NCI-H748 treated with DMSO at 0.1 percent for 48 hours (cell line): ENCODE data around the gene SPDYE1.
"Not testable (repeated sequence)": the region's sequence is repeated elsewhere in the genome, so short reads cannot be mapped to it uniquely, and the experiment has no call there.

ENCODE experiments used
- DNase-seq: peaks from one replicate; lab custom pipeline; 2025; lab: John Stamatoyannopoulos, UW

The SPDYE1 gene

DNA sequence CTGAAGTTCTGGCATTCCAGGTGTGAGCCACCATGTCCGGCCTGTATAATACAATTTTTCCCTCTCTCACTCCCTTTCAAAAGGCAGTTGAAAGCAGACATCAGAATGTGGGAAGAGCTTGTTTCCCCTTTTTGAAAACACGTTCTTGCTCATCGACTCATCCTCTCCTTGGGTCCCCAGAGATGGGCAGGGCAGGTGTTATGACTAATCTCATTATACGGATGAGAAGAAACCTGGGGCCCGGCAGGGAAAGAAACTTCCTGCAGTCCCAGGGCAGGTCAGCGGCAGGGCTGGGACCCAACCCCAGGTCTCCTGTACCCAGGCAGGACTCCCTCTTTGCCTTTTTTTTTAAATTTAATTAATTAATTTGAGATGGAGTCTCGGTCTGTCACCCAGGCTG lies 4.8 kb upstream of the SPDYE1 start:
- DNase-seq = not testable (repeated sequence)

DNA sequence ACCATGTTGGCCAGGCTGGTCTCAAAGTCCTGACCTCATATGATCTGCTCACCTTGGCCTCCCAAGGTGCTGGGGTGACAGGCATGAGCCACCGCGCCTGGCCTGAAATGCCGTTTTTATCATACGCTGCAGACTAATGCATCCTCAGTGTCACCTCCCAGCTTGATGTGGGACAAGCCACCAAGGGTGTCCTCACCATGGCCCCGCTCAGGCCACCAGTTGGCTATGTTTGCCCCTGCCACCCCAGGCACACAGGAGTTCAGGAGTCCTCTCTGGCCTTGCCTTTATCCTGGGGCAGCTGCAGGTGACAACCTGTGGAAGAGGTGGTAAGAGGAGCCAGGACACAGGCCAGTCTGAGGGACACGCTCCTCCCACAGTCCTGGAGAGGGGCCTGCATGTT lies 3.0 kb upstream of the SPDYE1 start:
- not testable (repeated sequence) for DNase-seq

DNA sequence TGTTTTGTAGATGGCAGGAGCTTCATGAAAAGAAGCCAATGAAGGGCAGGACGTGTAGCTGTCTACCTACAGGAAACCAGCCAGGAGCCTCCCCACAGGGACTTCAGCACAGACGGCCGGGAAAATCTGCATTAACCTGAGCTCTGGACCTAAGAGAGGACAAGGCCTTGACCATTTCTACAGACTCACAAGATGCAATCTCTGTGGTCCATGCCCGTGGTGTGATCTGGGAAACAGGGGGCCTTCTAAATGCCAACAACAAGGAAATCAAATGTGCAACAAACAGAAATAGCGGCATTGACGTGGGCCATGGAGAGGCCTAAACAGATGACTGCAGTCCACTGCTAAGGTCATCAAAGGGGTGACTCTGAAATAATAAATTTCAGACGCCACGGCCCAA lies 14.4 kb downstream of the SPDYE1 start:
- not testable (repeated sequence) for DNase-seq

DNA sequence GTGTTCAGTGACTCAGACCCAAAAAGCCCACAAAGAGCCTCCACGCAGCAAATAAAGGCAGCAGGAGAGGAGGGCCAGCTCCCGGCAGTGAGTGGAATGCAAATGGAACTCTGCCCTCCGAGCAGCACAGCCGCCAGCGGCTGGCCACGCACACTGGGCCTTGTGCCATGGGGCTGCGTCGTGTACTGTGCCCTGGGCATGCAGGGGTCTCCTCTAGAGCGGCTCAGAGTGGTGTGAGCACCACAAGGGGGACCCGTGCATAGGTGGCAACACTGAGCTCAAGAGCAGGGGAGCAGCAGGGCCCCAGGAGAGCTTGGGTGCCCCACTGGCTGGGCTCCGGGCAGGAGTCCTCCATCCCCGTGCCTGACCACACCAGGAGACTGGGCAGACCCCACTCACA lies 17.4 kb downstream of the SPDYE1 start:
- not testable (repeated sequence) for DNase-seq

DNA sequence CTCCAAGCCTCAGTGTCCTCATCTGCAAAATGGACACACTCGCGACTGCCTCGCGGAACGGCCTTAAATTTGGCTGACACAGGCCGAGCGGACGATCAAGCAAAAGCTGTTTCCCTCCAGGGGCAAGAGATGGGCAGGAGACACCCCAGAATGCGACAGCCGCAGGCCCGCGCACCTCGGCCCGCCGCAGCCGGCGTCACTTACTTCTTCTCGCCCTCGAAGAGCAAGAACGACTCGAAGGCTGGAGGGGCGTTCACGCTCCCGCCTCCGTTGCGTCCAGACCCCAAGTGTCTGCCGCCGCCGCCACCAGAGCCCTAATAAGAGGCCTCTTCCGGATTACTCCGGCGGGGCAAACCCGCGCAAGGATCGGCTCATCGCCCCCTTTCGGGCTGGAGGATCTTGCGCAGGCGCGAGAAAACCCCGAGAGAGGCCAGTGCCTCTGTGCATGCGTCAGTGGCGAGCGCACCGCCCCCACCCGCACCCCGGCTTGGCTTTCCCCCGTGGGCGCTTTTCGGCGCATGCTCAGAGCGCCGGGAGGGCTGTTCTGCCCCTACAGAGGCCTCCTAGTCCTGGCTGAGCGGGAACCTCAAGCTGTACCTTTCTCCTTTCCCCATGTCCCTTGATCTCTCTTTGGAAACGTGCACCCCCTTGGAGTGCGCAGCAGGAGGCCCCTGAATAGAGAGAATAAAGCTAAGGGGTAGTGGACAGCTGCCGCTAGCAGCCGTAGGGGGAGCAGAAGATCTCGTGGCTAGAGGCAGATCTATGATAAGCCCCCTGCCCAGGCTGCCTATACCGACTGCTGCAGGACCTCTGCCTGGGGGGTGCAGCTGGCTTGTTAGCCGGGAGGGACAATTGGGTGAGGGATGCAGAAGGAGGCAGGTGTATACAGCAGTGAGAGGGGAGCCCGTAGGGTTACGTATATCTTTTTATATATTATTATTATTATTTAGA lies 21.4 kb downstream of the SPDYE1 start:
- peak; percentile 76 for DNase-seq

DNA sequence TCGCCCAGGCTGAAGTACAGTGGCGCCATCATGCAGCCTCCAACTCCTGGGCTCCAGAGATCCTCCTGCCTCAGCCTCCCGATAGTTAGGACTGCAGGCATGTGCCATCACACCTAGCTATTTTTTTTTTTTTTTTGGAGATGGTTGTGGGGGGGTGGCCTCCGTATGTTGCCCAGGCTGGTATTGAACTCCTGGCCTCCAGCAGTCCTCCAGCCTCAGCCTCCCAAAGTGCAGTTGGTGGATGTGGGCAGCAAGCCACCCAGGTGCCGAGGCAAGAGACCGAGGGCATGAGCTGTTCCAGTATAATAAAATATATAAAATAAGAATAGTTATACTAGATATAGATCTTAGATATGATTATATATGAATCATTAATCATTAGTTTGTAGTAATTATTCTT lies 22.1 kb downstream of the SPDYE1 start:
- DNase-seq = not testable (repeated sequence)

DNA sequence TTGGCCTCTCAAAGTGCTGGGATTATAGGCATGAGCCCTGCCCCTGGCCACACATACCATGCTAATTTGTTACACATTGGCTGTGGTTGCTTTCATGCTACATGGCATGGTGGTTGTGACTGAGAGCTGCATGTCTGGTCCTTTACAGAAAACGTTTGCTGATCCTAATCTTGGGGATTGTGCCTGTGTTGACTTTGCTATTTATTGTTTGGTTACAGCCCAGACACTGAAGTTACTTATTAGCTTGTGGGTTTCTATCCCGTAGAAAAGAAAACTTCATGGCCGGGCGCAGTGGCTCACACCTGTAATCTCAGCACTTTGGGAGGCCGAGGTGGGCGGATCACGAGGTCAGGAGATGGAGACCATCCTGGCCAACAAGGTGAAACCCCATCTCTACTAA lies 24.4 kb downstream of the SPDYE1 start:
- DNase-seq = not testable (repeated sequence)

DNA sequence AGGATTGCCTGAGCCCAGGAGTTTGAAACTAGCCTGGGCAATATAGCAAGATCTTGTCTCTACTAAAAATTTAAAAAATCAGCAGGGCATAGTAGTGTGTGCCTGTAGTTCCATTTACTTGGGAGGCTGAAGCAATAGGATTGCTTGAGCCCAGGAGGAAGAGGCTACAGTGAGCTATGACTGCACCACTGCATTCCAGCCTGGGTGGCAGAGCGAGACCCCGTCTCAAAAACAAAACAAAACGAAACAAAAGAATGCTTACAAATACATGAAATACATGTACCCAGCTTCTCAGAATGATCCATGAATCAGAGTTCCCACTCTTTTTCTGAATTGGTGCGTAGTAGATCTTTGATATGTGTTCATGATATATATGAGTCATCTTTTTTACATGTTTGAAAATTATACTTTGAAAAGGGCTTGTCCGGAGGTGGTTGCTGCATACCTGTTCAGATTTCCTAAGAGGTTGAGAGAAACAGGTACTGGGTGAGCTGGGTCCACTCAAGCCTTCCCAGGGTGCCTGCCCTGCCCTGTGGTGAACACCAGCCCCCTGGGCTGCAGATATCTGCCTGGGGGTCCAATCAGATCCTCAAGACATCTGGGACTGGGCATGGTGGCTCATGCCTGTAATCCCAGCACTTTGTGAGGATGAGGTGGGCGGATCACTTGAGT lies 25.2 kb downstream of the SPDYE1 start:
- DNase-seq = not testable (repeated sequence)

DNA sequence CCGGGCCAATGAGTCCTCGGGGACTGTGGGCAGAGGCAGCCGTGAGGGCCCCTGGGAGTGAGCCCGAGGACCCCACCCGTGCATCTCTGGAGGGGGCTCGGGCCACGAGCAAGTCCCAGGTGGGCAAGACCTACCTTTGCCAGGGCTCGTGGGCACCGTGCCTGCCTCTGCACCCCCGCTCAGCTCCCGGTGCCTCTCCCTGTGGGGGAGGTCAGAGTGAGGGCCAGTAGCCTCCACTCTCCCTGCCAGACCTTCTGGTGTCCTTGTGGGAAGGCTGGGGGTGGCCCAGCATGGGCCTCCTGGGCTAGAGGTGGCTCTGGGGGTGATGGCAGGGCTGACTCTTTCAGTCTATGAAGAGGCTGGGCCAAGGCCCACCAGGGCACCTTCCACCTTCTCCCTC lies 31.7 kb downstream of the SPDYE1 start:
- not testable (repeated sequence) for DNase-seq

DNA sequence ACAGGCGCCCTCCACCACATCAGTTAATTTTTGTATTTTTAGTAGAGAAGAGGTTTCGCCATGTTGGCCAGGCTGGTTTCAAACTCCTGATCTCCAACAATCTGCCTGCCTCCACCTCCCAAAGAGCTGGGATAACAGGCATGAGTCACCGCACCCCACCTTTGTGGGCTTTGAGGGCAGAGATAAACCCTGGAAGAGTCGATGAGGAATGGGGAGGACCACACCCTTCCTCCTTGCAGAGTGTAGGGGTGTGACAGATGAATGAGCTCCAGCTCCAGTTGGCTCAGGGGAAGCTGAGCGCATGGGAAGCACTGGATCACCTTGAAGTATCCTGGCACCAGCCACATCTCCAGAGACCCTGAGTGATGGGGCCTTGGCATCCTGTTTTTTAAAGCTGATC lies 32.3 kb downstream of the SPDYE1 start:
- DNase-seq = not testable (repeated sequence)

DNA sequence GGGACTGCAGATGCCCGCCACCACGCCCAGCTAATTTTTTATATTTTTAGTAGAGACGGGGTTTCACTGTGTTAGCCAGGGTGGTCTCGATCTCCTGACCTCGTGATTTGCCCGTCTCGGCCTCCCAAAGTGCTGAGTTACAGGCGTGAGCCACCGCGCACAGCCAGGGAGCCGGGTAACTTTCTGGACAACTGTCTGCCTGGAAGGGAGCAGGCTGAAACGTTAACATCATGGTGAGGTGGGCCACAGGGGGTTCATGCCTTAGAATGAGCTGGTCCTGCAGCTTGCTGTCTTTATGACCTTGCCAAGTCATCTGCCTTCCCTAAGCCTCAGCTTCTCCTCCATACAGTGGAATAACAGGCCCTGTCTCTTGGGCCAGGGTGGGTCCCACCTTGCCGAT lies 33.6 kb downstream of the SPDYE1 start:
- not testable (repeated sequence) for DNase-seq

DNA sequence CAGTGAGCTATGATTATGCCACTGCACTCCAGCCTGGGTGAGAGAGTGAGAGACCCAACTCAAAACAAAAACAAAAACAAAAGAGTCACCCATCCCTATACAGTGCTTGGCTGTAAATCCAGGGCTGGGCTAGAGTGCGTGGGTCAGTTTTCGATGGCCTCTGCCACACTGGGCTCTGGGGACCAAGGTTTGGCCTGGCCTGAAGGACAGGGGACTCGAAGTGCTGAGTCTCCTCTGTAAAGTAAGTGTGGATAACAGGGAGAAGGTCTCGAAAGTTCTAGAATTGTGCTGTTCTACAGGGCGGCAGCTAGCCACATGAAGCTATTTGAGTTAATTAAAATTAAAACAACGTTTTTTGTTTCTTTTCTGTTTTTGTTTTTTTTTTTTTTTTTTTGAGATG lies 34.3 kb downstream of the SPDYE1 start:
- not testable (repeated sequence) for DNase-seq

DNA sequence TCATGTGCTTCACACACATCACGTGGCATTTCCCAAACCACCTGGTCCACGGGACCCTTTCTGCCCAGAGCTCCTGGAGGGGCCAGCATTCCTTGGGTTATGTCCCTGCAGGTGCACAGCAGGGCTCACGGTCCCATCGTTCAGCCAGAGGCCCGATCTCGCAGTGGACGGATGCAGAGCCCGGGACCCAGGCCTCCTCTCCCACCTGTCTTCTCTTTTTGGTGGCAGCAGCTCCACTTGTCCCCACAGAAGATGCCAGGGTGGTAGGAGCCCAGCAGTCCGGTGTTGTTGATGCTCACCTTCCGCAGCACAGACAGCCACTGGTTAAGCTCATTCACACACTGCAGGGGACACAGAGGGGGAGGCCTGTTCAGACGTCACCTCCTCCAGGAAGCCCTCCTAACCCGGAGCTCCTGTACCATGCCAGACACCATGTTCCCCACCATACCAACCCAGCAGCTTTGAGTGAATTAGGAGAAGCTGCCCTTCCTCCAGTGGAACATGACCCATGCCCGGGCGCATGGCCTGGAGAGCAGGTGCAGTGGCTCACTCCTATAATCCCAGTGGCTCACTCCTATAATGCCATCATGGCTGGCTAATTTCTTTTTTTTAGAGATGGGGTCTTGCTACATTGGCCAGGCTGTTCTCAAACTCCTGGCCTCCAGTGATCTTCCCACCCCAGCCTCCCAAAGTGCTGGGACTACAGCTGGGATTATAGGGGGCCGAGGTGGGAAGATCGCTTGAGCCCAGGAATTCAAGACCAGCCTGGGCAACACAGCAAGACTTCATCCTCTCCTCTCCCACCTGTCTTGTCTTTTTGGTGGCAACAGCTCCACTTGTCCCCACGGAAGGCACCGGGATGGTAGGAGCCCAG lies 36.5 kb downstream of the SPDYE1 start:
- DNase-seq = not testable (repeated sequence)

DNA sequence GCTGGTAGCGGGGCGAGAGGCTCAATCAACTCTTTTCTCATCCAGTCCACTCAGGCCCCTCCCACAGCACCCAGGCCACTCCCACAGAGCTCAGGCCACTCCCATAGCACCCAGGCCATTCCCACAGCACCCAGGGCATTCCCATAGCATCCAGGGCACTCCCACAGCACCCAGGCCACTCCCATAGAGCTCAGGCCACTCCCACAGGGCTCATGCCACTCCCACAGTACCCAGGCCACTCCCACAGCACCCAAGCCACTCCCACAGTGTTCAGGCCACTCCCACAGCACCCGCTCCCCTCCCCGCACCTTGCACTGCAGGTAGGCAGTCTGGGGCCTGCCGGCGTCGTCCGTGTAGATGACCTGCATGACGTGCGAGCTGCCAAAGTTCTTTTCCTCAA lies 38.7 kb downstream of the SPDYE1 start:
- DNase-seq = not testable (repeated sequence)

DNA sequence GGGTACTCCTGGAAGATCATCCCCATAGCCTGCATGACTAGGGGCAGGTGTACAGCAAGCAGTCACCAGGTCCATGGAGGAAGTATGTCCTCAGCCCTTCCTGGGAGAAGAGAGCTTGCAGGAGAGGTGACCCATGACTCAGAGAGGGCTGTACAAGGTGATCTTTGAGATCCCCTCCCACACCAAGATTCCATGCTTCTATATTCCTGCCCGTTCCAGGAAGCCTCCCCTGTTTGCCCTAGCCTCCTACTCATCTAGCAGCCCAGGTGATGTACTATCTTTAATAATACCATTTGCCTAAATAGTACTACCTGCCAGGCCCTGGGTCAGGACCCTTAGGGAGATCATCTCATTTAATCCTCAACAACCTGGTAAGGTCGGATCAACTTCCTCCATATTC lies 40.3 kb downstream of the SPDYE1 start:
- not testable (repeated sequence) for DNase-seq

DNA sequence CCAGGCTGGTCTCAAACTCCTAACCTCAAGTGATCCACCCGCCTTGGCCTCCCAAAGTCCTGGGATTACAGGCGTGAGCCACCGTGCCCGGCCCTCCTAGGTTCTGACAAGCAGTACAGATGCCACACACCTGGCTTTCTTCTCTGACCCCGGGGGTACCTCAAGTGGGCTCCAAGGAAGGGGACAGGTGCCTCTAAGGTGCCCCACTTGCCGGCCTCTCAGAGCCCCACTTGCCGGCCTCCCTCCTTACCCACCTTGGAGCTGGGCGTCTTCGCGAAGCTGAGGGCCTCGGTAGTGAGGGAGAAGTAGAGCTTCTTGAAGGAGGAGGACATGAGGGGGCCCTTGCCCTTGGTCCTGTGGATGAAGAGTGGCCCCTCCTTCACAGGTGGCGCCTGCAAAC lies 40.9 kb downstream of the SPDYE1 start:
- not testable (repeated sequence) for DNase-seq

DNA sequence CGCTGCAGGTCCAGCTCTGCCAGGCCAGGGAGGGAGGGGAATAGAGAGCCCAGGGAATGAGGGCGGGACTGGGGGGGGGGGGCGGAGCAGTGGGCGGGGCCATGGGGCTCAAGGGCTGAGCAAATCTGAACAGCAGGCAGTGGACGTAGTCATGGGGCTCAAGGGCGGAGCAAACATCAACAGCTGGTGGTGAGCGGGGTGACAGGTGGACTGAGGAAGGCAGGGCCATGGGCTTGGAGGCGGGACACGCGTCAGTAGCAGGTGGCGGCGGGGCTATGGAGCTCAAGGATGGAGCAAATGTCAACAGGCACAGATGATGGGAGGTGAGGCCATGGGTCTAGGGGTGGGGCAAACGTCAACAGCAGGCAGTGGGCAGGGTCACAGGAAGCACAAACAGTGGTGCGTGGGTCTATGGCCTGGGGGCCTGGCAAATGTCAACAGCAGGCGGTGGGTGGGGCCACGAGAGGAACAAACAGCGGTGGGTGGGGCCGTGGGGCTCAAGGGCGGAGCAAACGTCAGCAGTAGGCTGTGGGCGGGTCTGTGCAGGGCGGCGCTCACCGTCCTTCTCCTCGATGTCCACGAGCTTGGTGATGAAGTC lies 41.4 kb downstream of the SPDYE1 start:
- DNase-seq = peak; percentile 78

DNA sequence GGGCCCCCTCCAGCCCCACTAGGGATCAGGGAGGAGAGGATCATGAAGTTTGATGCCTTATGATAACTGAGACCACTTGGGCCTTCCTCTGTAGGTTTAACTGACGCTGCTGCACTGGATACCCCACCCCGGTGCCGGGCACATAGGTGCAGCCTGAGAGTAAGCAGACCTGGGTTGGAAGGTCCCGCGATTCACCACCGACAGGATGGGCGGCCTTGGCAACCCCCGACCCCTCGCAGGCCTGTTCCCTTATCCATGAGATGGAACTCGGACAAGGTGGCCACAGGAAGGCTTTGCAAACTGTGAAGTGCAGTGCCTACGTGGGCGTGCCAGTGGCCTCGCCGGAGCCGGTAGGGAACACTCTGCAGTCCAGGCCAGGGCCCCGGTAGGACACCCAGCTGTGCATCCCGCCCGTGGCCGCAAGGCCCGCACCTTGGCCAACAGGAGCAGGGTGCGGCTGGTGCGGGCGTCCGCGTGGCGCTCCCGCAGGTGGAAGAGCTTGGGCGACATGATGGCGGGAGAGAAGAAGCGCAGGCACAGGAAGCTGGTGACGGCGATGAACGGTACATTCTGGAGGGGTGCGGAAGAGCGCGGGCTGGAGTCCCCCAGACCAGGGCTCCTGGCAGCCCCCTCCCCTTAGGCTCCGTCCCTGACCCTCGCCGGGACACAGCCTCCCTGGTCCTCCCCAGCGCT lies 42.2 kb downstream of the SPDYE1 start:
- DNase-seq = not testable (repeated sequence)

DNA sequence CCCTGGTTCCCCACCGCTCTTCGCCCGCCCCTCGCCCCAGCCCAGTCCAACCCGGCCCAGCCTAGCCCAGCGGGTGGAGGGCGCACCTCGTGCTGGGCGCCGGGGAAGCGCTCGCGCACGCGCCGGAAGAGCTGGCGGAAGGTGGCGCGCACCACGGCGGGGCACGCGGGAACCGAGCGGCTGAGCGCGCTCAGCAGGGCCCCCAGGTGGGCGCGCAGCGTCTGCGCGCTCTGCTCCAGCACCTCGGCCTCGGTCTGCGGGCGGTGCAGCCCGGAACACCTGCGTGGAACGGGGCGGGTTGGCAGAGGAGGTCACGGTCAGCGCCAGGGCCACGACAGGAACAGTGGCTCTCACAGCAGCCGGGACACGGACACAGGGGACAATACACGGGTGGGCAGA lies 42.8 kb downstream of the SPDYE1 start:
- not testable (repeated sequence) for DNase-seq

DNA sequence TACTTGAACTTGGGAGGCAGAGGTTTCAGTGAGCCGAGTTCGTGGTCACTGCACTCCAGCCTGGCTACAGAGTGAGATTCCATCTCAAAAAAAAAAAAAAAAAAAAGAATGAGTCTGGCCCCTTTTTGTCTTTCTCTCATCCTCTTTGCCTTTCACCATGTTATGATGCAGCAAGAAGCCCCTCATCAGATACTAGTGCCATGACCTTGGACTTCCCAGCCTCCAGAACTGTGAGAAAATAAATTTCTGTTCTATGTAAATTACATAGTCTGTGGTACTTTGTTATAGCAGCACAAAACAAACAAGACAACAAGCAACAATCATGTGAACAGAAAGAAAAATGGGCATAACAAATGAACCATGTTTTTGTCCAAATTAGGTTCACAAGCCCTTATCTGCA lies 44.5 kb downstream of the SPDYE1 start:
- DNase-seq = no peak

DNA sequence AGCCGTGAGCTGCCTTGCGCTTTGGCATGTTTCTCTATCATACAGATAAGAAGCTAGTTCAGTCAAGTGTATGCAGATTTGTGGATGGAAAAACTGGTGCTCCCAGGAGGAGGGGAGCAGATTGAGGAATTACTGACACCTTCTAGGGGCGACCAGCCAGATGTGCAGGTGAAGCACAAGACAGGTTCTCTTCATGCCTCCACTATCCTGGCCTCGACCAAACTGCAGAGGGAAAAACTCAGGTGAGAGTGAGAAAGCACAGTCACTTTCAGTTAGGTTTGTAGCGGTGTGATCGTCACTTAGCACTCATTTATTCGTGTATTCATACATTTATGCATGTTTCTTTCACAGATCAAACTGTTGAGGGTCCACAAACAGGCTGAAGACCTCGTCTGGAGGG lies 46.2 kb downstream of the SPDYE1 start:
- no peak for DNase-seq
